Hematopoietic multipotent progenitor cell treated with erythropoietin and hydrocortisone succinate and interleukin-3 and kit ligand, for 15 days (in vitro differentiated cells): ENCODE data around the gene IL13RA1.
"Not testable (repeated sequence)": the region's sequence is repeated elsewhere in the genome, so short reads cannot be mapped to it uniquely, and the experiment has no call there.

ENCODE experiments used
- DNase-seq: peaks from one replicate; pipeline ENCODE4 v3.0.0-alpha.2; 2015; ENCODE audit warnings: low spot score

The IL13RA1 gene

DNA sequence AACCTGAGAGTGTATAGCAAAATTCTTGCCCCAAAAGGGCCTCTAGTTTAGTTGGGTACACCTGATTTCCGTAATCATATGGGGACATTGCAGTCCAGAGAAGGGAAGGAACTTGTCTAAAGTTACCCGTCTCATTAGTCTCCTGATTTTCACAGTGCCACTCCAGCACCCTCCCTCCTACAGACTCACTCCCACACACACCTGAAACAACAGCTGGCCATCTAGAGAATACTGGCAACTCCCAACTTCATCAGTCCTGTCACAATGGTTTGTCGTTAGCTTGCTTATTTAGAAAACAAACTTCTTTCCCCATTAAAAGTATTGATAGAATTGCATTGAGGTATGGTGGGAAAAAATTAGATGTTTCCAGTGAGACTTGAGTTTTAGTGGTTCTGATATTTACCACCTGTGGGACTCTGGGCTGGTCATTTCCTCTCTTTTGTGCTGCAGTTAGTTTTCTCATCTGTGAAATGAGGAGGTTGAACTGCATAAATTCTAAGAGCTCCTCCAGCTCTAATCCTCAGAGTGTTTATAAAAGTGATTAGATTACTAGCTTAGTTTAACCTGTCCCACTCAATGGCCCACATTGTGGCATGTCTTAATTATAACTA is 1.7 kb downstream of the IL13RA1 start:
- DNase-seq, result no peak

DNA sequence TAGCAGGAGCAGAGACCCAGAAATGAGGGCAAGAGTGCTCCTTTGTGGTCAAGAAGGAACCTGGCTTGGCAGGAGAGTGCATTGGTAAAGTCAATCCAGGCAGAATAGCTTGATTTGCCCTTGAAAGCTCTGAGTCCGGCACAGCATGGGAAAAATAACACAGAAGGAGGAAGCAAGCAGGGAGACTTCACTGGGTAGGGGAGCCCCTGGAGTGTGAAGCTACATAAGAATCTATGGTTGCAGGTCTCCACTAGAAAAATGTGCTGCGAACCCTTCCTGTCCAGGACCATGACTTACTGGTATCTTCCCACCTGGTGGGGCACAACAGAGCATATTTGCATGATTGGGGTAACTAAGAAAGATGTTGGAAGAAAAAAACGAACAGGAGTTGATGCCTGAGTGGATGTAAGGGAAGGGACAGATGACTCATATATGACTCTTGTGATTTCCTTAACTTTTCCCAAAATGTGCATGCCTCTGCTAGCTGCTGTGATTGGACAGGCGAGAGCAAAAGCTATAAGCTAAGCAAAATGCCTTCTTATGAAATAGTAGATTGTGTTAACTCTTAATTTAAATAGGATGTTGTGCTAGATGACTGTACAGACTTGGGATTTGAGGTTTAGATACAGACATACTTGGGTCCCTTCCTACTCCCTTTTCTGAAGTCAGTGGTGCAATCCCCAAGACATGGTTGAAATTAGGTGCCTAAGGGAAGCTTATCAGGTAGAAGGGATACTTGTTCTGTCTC is 3.3 kb downstream of the IL13RA1 start:
- no peak for DNase-seq

GRCh38 chrX:118732551-118732950 is 5.1 kb downstream of the IL13RA1 start:
- DNase-seq, result not testable (repeated sequence)

GRCh38 chrX:118734909-118735308 is 7.5 kb downstream of the IL13RA1 start:
- no peak for DNase-seq

DNA sequence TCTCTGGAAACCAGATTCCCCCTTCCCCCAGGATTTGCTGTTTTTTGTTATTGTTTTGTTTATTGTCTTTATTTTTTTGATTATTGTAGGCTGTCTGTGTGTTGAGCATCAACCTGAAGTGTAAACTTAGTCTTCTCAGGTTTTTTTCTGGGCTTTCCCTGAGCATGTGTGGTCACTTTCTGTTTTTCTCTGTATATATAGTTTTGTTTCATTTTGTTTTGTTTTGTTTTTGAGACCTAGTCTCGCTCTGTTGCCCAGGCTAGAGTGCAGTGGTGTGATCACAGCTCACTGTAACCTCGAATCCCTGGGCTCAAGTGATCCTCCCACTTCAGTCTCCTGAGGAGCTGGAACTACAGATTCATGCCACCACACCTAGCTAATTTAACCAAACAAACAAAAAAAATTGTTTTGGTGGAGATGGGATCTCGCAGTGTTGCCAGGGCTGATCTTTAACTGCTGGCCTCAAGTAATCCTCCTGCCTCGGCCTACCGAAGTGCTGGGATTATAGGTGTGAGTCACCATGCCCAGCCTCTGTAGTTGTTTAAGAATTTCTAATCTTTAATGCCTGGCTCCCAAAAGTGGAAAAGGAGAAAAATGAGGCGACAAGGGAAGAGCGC is 9.1 kb downstream of the IL13RA1 start:
- no peak for DNase-seq

DNA sequence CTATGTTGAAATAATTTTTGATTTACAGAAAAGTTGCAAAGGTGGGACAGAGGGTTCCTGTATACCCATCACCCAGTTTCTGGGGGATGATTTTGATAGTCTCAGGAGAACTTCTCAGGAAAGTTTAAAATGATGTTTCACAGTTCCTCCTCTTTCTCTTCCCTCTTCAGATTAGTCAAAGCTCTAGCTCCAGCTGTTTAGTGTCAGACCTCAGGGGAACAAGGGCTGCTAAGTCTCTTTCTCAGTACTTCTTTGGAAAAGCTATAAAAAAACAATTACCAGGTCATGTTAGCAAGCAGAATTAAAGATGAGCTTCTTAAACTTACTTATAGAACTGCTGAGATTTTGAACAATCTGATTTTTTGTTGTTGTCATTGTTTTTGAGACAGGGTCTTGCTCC is 12.2 kb downstream of the IL13RA1 start:
- DNase-seq, result no peak

- DNase-seq, result no peak
Observed at GRCh38 chrX:118740276-118740889, 13.0 kb downstream of the IL13RA1 start.

DNA sequence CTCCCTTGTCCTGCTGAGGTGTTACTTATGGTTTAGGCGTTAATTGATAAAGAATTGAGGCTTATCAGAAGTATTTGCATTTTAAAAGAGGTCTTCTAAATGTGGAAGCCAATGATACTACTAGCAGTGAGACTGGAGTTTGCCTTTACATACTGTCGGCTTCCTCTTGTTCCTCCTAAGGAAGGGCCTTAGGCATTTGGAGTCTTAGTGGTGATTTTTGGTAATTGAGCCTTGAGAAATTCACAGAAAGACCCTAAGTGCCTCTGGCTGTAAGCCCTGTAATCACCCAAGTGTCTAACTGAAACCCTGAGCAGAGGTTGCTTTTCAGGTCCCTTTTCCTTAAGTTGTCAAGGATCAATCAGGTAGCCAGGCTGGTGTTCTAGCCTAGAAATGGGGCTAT is 14.8 kb downstream of the IL13RA1 start:
- DNase-seq, result no peak

DNA sequence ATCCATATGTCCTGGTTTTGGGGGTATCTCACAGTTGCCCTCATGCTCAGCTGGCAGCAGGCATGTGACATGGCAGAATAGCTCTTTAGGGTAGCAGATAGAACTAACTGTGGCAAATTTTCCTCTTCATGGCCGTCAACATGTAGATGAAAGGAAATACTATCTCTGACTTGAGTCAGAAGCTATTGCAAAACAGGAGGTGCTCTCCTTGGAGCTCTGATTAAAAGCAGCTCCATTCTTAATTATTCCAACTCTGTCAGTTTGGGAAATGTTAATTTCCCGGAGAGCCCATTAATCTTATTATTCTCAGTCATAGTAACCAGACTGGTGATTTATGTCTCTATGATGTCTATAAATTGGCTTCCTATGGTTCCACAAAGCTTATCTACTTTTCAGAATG is 18.2 kb downstream of the IL13RA1 start:
- no peak for DNase-seq

GRCh38 chrX:118751950-118752783 is 24.8 kb downstream of the IL13RA1 start:
- DNase-seq, result no peak

DNA sequence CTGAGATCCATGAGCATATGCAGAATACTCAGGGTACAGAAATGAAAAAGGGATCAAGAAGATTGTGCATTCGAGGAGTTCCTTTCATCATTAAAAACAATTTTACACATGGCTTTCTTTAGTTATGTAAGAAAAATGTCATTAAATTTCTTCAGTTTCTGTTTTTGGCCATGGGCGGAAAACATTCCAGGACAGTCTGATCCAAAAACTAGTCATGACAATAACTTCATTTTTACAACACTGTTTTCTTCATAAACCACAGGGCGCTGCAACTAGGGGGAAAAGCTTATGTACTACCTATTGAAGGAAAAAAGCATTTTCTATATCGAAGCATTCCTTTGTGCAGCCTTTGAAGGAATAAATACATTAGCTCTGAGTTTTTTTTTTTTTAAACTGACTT is 28.2 kb downstream of the IL13RA1 start:
- DNase-seq, result no peak

- DNase-seq, result no peak
Observed at GRCh38 chrX:118756101-118756500, 28.7 kb downstream of the IL13RA1 start.

DNA sequence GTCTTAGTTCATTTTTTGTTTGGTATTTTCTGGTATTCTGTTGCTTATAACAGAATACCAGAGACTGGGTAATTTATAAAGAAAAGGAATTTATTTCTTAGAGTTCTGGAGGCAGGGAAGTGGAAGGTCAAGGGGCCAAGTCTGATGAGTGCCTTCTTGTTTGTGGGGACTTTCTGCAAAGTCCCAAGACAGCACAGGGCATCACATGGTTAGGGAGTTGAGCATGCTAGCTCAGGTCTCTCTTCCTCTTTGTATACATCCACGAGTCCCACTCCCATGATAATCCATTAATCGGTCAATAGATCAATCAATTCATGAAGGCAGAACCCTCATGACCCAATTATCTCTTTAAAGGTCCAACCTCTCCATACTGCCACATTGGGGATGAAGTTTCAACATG is 31.1 kb downstream of the IL13RA1 start:
- DNase-seq, result no peak

DNA sequence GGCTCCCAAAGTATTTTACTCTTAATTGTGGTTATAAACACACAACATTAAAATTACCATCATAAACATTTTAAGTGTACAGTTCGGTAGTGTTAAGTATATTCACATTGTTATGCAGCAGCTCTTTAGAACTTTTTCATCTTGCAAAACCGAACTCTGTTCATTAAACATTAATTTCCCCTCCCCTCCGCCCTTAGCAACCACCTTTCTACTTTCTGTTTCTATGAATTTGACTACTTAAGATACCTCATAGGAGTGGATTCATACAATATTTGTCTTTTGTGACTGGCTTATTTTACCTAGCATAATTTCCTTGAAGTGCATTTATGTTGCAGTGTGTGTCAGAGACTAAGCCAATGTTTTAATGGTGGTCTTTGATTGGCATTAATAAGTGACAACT is 32.6 kb downstream of the IL13RA1 start:
- no peak for DNase-seq

DNA sequence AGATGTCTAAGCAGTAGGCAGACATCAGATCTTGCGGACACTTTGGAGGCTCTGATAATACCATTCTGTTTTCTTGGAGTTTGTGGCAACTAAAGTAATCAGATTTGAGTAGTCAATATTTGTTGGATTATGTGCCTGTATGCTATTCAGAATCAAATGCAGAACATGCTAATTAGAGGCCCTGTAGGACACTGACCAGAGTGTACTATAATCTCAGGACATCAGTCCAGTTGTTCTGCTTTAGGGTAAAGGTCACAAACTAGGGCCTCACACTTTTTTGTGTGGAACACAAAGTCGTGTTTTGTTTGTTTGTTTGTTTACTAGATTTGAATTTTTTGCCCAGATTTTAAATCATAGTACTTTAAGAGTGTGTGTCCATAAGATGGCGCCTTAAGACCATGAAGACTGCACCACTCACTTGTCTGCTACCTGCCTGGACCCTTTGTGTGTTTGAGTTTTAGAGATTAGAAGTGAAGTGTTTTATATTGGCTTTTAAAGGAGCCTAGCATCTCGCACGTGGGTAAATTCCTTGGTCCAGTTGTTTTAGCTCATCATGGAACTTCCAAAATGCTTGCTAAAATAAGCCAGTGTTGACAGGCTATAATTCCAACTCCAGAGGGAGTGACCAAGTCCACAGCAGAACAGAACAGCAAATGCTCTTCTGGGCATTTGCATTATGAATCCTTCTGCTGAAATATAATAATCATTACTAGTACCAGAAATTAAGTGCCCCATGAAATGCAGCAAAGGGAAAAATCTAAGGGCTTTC is 34.7 kb downstream of the IL13RA1 start:
- no peak for DNase-seq

DNA sequence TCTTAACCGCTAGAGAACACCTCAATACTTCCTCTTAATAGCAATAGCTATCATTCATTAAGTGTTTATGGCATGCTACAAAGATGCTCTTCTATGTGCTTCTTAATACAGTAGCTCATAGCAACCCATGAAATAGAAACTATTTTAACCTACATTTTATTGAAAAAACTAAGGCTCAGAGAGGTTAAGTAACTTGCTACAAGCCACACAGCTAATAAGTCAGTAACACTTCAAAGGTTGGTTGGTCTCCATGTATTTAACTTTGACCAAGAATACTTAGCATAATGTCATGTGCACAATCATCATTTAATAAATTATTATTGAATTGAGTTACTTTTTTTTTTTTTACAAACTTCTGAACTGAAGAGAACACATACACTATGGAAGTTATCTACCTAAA is 36.1 kb downstream of the IL13RA1 start:
- DNase-seq, result no peak

GRCh38 chrX:118764122-118764521 is 36.7 kb downstream of the IL13RA1 start:
- DNase-seq, result no peak

DNA sequence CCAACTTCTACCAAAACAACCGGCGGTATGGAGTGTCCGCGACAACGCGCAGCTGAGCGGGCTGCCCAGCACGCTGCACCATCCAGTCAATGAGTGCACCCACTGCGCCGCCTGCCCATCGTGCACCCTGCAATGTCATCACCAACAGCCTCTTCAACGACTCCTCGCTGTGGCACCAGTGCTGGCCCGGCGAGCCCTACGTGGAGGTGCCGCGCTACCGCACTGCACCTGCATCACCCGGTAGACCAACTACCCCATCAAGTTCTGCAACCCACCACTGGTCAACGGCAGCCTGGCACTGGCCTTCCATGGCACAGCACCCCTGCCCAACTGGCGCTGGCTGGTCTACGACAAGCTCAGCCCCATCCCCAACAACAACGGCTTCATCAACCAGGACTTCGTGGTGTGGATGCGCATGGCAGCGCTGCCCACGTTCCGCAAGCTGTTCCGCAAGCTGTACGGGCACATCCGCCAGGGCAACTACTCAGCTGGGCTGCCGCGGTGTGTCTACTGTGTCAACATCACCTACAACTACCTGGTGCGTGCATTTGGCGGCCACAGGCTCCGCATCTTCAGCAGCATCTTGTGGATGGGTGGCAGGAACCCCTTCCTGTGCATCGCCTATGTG is 42.8 kb downstream of the IL13RA1 start:
- no peak for DNase-seq

DNA sequence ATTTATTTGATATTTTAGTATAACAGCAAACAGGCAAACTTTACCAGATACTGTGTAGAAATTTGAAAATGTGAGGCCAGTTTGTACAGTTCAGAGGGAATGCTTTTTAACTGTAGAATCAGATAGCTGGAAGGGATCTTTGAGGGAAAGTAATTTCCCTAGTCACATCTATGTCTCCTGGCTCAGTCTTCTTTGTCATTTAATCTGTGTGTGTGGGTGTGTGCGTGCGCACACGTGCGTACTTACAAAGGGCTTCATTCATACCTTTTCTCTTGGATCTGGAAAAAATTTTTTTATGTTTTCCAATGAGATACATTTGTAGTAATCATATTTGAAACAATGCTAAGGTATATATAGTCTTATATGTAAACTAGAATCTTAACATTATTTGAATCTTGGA is 44.6 kb downstream of the IL13RA1 start:
- DNase-seq, result no peak

DNA sequence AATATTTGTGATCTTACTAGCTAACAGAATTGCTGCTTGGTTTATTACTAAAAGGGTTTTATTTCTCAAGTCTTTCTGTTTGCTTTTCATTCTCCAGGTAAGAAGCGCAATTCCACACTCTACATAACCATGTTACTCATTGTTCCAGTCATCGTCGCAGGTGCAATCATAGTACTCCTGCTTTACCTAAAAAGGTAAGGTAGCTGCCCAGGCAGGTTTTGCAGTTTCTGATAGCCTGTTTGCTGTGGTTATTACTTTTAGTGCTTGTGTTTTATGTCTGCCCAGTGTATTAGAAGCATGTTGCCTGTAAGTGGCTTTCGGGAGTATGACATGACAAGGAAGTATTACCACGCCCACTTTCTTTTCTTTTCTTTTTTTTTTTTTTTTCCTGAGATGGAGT is 46.4 kb downstream of the IL13RA1 start:
- DNase-seq, result no peak

DNA sequence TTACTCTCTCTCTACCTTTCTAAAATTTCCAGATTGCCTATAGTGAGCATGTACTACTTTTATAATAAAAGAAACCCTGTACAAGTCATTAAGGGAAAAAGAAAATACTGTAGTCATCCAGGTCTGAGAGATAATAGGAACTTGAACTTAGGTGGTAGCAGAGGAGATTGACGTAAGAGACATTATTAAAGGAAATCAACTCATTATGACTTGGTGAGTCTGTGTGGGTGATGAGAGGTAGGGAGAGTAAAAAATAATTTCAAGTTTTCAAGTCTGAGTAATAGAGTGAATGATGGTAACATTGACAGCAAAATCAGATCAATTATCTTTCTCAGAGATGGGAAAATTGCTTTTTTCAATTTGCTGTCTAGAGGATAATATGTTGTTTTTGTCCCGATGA is 52.2 kb downstream of the IL13RA1 start:
- no peak for DNase-seq
